Inflammatory macrophage (primary cell): Measurements from ENCODE around the gene MCCD1.
A peak's percentile ranks its signal among the peaks of the same experiment; 100 is the strongest.

Experiments used
- DNase-seq, 2 donors: peaks; one replicate each; pipeline ENCODE4 v3.0.0-alpha.2; 2020 to 2022

Gene MCCD1

DNA sequence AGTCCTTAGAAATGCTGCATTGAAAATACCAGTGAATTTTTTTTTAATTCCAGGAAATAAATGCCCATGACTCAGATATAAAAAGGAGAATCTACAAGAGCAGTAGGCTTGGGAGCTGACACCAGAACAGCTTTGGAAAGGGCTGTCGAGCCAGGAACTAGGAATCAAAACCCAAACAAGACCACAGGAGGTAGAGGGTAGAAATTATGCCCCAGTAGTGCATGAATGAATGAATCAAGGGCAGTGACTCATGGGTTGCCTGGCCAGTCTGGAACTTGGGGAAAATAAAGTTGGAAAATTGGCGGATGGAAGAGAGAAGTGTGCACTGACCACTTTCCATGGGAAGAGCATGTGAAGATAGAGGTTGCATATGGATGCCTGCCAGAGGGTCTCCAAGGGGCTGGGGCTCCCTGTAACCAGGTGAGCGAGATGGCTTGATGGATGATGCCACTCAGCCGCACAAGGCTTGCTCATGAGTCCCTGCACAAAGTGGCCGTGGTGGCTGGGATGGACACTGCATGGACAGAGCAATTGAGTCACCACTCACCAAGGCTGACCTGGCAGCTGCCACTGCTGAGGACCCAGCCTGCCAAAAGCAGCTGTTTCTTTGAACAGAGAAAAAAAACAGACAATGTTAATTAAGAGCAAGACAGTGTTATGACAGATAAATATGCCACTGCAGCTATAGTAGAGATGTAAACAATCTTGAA lies 15.2 kb upstream of the MCCD1 start:
- DNase-seq = no peak

- no peak for DNase-seq
These were observed 6.9 kb upstream of the MCCD1 start for GRCh38 chr6:31521835-31522234.

- no peak for DNase-seq
These were observed 3.2 kb upstream of the MCCD1 start for GRCh38 chr6:31525553-31525931.

- DNase-seq = no peak
These were observed 2.7 kb upstream of the MCCD1 start for GRCh38 chr6:31525932-31526591.

DNA sequence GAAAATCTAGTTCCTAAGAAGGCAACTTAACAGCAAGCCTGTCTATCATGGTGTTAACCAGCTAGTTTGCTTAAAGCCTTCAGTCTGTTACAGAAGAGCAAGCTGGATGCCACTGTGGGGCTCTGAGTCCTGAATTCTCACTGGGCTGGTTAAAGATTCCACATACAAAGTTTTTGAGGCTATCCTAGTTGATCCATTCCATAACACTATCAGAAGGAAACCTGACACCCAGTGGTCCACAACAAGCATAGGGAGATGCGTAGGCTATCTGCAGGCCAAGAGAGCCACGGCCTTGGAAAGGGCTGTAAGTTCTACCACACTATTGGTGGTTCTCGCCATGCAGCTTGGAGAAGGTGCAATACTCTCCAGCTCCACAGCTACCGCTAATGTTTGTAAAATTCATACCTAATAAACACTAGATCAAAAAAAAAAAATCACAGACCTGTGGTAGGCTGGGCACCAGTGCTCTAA lies 420 bp upstream of the MCCD1 start:
- peak in 1 of 2 donors; percentile 8 for DNase-seq

GRCh38 chr6:31529329-31530150 lies 778 bp downstream of the MCCD1 start:
- no peak for DNase-seq

DNA sequence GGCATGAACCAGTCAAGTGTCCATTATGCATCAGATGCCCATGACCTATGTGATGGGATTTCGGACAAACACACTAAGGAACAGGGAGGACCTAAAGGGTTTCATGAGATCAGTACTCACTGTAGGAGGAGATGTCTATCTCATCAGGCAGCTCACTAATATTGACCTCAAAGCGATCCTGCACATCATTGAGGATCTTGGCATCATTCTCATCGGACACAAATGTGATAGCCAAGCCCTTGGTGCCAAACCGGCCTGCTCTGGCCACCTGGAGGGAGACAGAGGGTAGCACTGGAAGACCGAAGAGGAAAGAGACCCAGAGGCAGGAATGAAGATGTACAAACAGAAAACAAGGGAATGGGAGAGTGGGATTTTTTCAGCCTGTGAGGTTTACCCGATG lies 1.9 kb downstream of the MCCD1 start:
- no peak for DNase-seq

GRCh38 chr6:31531162-31531561 lies 2.4 kb downstream of the MCCD1 start:
- DNase-seq = no peak

GRCh38 chr6:31531771-31532643 lies 3.2 kb downstream of the MCCD1 start:
- DNase-seq = no peak

DNA sequence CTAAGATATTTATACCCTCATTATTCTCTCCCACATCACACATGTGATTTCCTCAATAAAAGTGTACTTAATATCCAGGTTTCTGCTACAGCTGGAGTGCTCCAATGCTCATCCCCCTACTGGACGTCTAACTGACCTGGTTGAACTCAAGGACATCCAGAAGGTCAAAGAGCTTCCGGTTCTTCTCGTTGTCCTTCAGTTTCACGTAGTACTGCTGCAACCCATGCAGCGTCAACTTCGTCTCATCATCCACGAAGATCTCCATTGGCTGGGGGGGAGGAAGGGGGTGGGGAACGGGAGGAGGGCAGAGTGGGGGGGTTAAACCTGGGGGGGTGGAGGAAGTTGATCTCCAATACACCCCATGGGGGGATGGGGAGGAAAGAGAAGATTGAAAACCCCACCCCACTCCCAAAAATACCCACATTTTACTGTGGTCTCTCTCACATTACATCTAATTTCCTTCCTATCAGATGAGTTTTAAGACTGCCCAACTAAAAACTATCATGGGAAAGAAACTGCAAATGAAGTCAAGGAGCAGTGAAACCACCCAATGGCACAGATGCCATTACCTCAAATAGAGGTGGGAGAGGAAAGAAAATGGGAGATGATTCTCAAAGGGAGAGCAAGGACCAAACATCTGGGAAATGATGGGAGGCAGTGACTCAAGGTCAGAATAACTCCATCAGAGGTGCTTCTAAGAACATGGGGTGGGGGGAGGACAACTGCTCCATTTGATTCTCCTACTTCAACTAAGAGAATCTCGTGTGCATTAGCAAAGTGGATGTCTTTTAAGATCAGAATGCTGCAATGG lies 4.1 kb downstream of the MCCD1 start:
- no peak for DNase-seq

DNA sequence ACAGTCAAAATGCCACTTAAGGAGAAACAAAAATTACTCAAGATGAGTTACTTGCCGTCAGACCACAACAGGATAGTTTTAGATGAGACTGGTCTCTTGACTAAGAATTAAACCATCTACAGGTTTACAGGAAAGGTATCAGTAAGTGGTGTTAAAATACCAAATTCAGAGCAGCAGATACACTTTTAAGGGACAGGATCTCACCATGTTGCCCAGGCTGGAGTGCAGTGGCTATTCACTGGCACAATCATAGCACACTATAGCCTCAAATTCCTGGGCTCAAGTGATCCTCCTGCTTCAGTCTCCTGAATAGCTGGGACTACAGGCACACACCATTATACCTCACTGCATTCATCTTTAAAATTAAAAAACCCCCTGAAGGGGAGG lies 4.7 kb downstream of the MCCD1 start:
- DNase-seq = no peak

- no peak for DNase-seq
These were observed 5.2 kb downstream of the MCCD1 start for GRCh38 chr6:31534011-31534410.

DNA sequence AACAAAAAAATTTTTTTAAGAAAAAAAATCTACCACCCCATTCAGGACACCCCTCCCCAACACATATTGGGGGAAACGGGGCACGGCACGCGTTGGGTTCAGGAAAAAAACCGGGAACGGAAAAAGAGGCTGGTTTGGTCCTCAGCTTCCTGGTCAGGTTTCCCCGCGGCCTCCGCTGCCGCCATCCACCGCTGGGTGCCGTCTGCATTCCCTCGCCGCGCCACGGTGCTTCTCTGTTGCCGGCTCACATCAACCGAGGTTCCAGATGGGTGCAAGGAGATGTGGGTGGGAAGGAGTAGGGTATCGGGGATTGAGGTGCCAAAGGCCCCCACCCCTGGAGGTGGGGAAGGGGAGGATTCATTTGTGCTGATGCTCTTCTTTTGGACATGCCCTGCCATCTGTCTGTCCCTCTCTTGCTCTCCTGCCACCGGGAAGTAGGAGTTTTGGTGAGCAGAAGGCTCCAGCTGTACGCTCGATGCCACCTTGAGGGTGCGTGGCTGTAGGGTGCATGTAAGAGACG lies 5.8 kb downstream of the MCCD1 start:
- no peak for DNase-seq

DNA sequence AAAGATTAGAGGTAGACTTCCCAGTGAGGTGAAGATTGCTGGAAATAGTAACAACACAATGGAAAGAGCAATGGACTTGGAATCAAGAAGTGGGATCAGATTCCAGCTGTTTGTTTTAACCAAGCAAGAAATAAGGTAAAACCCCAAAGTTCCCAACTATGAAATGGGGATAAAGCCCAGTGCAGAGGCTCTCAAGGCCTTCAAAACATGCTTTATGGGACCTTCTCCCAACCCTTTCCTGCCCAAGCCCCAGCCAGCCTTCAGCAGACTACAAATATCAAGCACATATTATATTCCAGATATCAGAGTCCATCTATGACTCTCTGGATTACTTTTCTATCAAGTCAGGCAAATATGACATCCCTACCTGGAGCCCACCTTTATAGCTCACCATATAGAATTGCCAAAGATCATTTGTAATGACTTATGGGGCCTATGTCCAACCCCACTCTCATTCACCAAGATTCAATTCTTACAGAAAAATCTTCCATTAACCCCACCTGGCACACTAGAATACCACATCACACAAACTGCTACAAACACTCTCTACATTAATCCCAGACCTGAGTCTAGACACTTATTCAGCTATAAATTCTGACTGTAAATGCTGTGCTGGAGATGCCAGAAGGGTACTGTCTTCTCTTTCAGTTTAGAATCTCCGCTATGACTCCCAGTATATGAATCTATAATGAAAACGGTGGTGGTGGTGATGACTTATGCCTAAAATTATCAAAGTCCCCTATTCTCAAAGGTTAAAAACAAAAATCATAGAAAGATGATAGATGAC lies 7.0 kb downstream of the MCCD1 start:
- no peak for DNase-seq

DNA sequence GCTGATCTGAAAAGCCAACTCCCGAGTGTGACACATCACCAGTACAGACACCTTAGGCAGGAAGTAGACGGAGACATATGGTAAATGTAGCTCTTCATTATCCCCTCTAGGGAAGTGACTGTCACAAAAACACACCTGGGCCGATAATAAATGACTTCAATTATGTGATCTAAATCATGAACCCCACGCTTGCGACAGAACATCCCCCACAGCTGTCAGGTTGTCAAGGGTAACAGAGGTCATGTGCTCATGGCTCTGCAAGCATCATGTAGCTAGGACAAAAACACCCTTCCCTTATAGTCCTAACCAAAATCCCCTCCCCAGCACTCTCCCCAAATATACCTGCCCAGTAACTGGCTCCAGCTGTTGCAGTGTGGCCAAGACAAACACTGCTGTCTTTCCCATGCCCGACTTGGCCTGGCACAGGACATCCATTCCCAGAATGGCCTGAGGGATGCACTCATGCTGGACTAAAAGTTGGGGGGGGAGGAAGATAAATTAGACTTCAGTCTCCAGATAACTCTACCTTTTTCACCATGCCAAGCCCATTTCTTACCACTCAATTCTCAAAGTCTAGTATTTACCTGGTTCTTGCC lies 10.1 kb downstream of the MCCD1 start:
- no peak for DNase-seq

- DNase-seq = no peak
These were observed 11.9 kb downstream of the MCCD1 start for GRCh38 chr6:31540640-31541039.

GRCh38 chr6:31541059-31541657 lies 12.4 kb downstream of the MCCD1 start:
- peak; percentile 63 to 69 for DNase-seq

GRCh38 chr6:31541658-31542521 lies 13.1 kb downstream of the MCCD1 start, which contains the start of gene DDX39B:
Gene DDX39B, minus strand, starts transcription at chr6:31542003. Its CDS starts 1,471 bp downstream, at chr6:31540532.
- DNase-seq = peak; percentile 97 to 99

GRCh38 chr6:31543639-31544038 lies 14.9 kb downstream of the MCCD1 start:
- no peak for DNase-seq
